ENCODE results near the gene IFTAP.

Gene IFTAP

DNA sequence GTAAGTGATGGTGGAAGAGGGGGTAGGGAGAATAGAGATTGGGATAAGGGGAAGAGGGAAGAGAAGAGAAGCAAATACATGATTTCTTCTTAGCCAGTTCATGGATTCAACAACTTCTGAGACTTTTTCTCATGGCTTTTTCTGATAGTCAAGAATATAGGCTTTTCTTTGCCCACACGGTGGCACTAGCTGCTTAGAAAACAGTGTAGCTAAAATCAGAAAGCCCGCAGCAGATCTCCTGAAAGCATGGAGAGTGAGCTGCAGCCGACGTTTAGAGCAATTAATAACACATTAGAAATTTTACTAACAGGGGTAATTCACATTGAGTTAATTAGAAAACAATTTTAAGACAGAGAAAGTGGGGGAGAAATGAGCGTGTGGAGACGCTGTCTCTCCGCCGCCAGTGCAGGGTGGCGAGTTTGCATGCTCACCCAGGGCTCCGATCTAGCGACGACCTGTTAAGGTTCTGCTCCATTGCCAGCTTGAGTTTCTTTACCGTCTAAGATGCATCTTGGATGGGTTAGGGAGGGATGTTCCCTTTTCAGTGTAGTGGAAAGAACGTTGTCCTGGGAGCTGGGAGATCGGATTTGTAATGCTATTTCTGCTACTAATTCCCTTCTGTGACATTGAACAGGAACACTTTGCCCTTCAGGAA, 29.8 kb upstream of the IFTAP start:
- TF ChIP-seq, protein P1, sequence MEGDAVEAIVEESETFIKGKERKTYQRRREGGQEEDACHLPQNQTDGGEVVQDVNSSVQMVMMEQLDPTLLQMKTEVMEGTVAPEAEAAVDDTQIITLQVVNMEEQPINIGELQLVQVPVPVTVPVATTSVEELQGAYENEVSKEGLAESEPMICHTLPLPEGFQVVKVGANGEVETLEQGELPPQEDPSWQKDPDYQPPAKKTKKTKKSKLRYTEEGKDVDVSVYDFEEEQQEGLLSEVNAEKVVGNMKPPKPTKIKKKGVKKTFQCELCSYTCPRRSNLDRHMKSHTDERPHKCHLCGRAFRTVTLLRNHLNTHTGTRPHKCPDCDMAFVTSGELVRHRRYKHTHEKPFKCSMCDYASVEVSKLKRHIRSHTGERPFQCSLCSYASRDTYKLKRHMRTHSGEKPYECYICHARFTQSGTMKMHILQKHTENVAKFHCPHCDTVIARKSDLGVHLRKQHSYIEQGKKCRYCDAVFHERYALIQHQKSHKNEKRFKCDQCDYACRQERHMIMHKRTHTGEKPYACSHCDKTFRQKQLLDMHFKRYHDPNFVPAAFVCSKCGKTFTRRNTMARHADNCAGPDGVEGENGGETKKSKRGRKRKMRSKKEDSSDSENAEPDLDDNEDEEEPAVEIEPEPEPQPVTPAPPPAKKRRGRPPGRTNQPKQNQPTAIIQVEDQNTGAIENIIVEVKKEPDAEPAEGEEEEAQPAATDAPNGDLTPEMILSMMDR (IDR thresholded peaks at IDR 0.05; ENCODE audit: poor library complexity, severe bottlenecking) = peak; percentile 77
- H3K4me1 ChIP-seq (ENCODE audit: insufficient read depth, poor library complexity, severe bottlenecking) = no peaks in the 10 kb centered on the region
- H3K27me3 ChIP-seq (ENCODE audit: insufficient read depth, poor library complexity, severe bottlenecking) = no peaks in the 10 kb centered on the region
- H3K36me3 ChIP-seq (ENCODE audit: low read depth) = no peaks in the 10 kb centered on the region
- no peak for DNase-seq (ENCODE audit: low spot score)
- no peak overlapping the region for H3K4me3 ChIP-seq (ENCODE audit: severe bottlenecking)
- H3K9me3 ChIP-seq (ENCODE audit: severe bottlenecking) = no peaks in the 10 kb centered on the region
- H3K27ac ChIP-seq (ENCODE audit: poor library complexity, severe bottlenecking) = no peak overlapping the region
- ATAC-seq (ENCODE audit: low read depth) = peak; percentile 66; the same call in 2 of the 3 replicates

DNA sequence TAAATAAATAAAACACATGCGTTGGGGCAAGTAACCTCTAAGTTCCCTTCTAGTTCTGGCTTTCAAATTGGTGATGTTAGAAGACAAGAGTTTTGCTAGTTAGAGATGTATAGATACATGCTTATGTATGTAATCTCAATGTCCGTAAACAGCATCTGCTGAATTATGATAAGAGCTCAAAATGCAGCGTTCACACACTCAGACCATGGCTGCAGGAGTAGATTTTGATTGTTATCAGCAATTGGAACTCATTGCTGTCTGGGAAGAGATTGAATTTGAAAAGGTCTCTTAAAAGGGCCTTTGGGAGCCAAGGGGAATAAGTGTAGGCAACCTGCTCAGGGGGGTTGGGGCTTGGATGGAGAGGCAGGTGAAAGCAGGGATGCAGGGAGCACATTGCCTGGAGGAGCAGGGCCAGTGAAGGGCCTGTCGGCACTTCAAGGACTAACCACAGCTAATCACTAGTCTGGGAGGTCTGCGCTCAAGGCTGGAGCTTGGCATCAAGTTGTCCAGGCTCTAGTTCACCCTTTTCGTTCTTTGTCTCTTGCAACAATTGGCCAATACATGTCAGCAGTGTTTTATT, 29.2 kb upstream of the IFTAP start:
- H3K4me3 ChIP-seq (ENCODE audit: severe bottlenecking) = no peak overlapping the region
- H3K36me3 ChIP-seq (ENCODE audit: low read depth) = no peaks in the 10 kb centered on the region
- no peaks in the 10 kb centered on the region for H3K9me3 ChIP-seq (ENCODE audit: severe bottlenecking)
- no peaks in the 10 kb centered on the region for H3K4me1 ChIP-seq (ENCODE audit: insufficient read depth, poor library complexity, severe bottlenecking)
- no peaks in the 10 kb centered on the region for H3K27me3 ChIP-seq (ENCODE audit: insufficient read depth, poor library complexity, severe bottlenecking)
- TF ChIP-seq, protein P1 (IDR thresholded peaks at IDR 0.05; ENCODE audit: poor library complexity, severe bottlenecking) = no peak
- no peak for DNase-seq (ENCODE audit: low spot score)
- no peak overlapping the region for H3K27ac ChIP-seq (ENCODE audit: poor library complexity, severe bottlenecking)
- no peak for ATAC-seq (ENCODE audit: low read depth)

DNA sequence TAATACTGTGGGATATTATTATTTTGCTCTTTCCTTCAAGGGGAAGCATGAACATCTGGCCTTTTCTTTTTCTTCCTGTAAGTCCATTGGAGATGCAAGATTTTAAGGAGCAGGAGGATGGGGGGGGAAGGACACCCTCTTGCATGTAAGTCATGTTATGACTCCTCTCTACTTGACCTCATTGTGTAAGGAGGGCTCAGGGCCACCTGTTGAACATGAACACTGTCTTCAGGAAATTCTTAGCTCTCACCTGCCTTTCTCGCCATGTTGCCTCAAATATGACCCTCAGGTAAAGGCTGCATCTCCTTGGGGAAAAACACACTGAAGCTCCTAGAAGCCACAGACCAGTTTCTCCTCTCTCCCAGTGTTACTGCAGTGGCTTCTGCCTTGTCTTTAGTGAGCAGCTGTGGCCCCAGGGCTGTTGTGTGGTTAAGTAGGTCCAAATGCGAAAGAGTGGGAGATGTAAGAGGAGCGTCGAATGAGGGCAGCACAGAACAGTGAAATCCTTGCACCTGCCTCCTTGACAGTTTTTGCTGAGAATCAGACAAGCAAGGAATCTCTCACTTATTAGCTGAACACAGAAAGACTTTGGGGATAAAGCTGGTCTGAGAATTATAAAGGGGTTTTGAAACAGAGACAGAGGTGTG, 27.8 kb upstream of the IFTAP start:
- no peaks in the 10 kb centered on the region for H3K9me3 ChIP-seq (ENCODE audit: severe bottlenecking)
- H3K4me3 ChIP-seq (ENCODE audit: severe bottlenecking) = no peak overlapping the region
- TF ChIP-seq, protein P1 (IDR thresholded peaks at IDR 0.05; ENCODE audit: poor library complexity, severe bottlenecking) = no peak
- DNase-seq (ENCODE audit: low spot score) (no peak), ATAC-seq (ENCODE audit: low read depth) (no peak)
- H3K27me3 ChIP-seq (ENCODE audit: insufficient read depth, poor library complexity, severe bottlenecking) = no peaks in the 10 kb centered on the region
- no peak overlapping the region for H3K27ac ChIP-seq (ENCODE audit: poor library complexity, severe bottlenecking)
- no peaks in the 10 kb centered on the region for H3K4me1 ChIP-seq (ENCODE audit: insufficient read depth, poor library complexity, severe bottlenecking)
- no peaks in the 10 kb centered on the region for H3K36me3 ChIP-seq (ENCODE audit: low read depth)

DNA sequence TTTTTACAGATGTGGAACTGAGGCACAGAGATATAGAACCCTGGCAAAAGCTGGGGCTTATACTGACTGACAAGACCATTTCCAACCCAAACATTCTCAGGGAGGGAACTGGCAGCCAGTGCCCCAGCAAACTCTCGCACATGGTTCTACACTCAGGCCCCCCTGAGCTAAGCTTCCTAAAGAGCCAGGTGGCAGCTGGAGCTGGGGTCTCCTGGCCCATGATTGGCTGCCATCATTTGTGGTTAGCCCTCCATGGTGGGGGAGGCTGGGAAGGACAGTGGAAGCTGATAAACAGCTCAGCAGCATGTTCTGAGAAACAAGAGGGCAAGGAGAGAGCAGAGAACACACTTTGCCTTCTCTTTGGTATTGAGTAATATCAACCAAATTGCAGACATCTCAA, 26.6 kb upstream of the IFTAP start, which contains the start of gene RAG1:
TSS of gene RAG1 (plus strand) at position 314 of the 400 bp plus-strand sequence. CDS start 5,298 bp downstream, outside the sequence.
- TF ChIP-seq, protein P1 (IDR thresholded peaks at IDR 0.05; ENCODE audit: poor library complexity, severe bottlenecking) = no peak
- Histone ChIP-seq H3K36me3 (ENCODE audit: low read depth) (no peaks in the 10 kb centered on the region), H3K27ac (ENCODE audit: poor library complexity, severe bottlenecking) (no peak within 1 kb of the TSS)

More for the DNA sequence above, 26.6 kb upstream of the IFTAP start, which contains the start of gene RAG1:
- Histone ChIP-seq H3K4me3 (ENCODE audit: severe bottlenecking) (no peak within 1 kb of the TSS), H3K4me1 (ENCODE audit: insufficient read depth, poor library complexity, severe bottlenecking) (no peaks in the 10 kb centered on the region), H3K9me3 (ENCODE audit: severe bottlenecking) (no peaks in the 10 kb centered on the region), H3K27me3 (ENCODE audit: insufficient read depth, poor library complexity, severe bottlenecking) (no peaks in the 10 kb centered on the region)
- DNase-seq (ENCODE audit: low spot score) = no peak
- ATAC-seq (ENCODE audit: low read depth) = no peak
